GM18520 (cell line): ENCODE data around the gene FAM78A.
"Not testable (repeated sequence)": the region's sequence is repeated elsewhere in the genome, so short reads cannot be mapped to it uniquely, and the experiment has no call there.

Experiments
- ATAC-seq: cut with Tn5 transposase; IDR thresholded peaks from one replicate; pipeline ENCODE4 v1.9.1; 2021; ENCODE audit not compliant: unreplicated experiment

Gene FAM78A

GRCh38 chr9:131270171-131271015 lies 5.9 kb downstream of the FAM78A start:
- no peak for ATAC-seq

- no peak for ATAC-seq
These were observed 9.8 kb downstream of the FAM78A start for GRCh38 chr9:131266266-131267229.

GRCh38 chr9:131264231-131264630 lies 12.1 kb downstream of the FAM78A start:
- ATAC-seq = no peak

- ATAC-seq = no peak
These were observed 12.6 kb downstream of the FAM78A start for GRCh38 chr9:131263701-131264100.

- ATAC-seq = not testable (repeated sequence)
These were observed 13.3 kb downstream of the FAM78A start for GRCh38 chr9:131263033-131263343.

GRCh38 chr9:131262327-131263032 lies 13.8 kb downstream of the FAM78A start:
- ATAC-seq = no peak

- no peak for ATAC-seq
These were observed 15.4 kb downstream of the FAM78A start for GRCh38 chr9:131260751-131261452.

GRCh38 chr9:131259916-131260597 lies 16.3 kb downstream of the FAM78A start:
- no peak for ATAC-seq

GRCh38 chr9:131259432-131259898 lies 16.8 kb downstream of the FAM78A start:
- no peak for ATAC-seq

GRCh38 chr9:131258698-131259431 lies 17.4 kb downstream of the FAM78A start:
- ATAC-seq = no peak

GRCh38 chr9:131258186-131258585 lies 18.1 kb downstream of the FAM78A start:
- no peak for ATAC-seq

- no peak for ATAC-seq
These were observed 18.9 kb downstream of the FAM78A start for GRCh38 chr9:131257266-131258025.

GRCh38 chr9:131255676-131256197 lies 20.6 kb downstream of the FAM78A start:
- ATAC-seq = no peak

- no peak for ATAC-seq
These were observed 21.7 kb downstream of the FAM78A start for GRCh38 chr9:131254626-131255025.

GRCh38 chr9:131253891-131254491 lies 22.3 kb downstream of the FAM78A start:
- no peak for ATAC-seq

GRCh38 chr9:131252120-131252519 lies 24.2 kb downstream of the FAM78A start:
- ATAC-seq = no peak

GRCh38 chr9:131246618-131247017 lies 29.7 kb downstream of the FAM78A start:
- ATAC-seq = no peak

GRCh38 chr9:131244331-131244730 lies 32.0 kb downstream of the FAM78A start:
- ATAC-seq = not testable (repeated sequence)
